Neural cell (in vitro differentiated cells): ENCODE data around the gene ABCC8.

Experiments
- EZH2 ChIP-seq: fragments of 200-600, 300-800 bp; shearing (Covaris generic), sonication (generic); IDR thresholded peaks from 2 replicates; pipeline ENCODE4 v1.6.1; 2014; ENCODE audit warnings: antibody characterized with exemption, low read length, borderline replicate concordance, mild to moderate bottlenecking; ENCODE audit not compliant: insufficient read depth, poor library complexity, severe bottlenecking
- POLR2AphosphoS5 ChIP-seq: IDR thresholded peaks from 2 replicates; pipeline ENCODE4 v1.6.1; 2012
- RAD21 ChIP-seq: fragments of 450-650 bp; conservative IDR thresholded peaks from 2 replicates; pipeline ENCODE4 v1.6.1; 2014; ENCODE audit warnings: antibody characterized with exemption, mild to moderate bottlenecking, moderate library complexity
- REST ChIP-seq: IDR thresholded peaks from 2 replicates; pipeline ENCODE4 v1.6.1; 2012; ENCODE audit warnings: borderline replicate concordance
- TAF1 ChIP-seq: IDR thresholded peaks from 2 replicates; pipeline ENCODE4 v1.6.1; 2012; ENCODE audit warnings: low read depth
- TF ChIP-seq, protein P1 (sequence below): fragments of 450-650 bp; IDR thresholded peaks from 2 replicates; pipeline ENCODE4 v1.5.1; 2014; ENCODE audit warnings: antibody characterized with exemption, mild to moderate bottlenecking, moderate library complexity; ENCODE audit not compliant: poor library complexity, severe bottlenecking

- TF ChIP-seq, protein P1, sequence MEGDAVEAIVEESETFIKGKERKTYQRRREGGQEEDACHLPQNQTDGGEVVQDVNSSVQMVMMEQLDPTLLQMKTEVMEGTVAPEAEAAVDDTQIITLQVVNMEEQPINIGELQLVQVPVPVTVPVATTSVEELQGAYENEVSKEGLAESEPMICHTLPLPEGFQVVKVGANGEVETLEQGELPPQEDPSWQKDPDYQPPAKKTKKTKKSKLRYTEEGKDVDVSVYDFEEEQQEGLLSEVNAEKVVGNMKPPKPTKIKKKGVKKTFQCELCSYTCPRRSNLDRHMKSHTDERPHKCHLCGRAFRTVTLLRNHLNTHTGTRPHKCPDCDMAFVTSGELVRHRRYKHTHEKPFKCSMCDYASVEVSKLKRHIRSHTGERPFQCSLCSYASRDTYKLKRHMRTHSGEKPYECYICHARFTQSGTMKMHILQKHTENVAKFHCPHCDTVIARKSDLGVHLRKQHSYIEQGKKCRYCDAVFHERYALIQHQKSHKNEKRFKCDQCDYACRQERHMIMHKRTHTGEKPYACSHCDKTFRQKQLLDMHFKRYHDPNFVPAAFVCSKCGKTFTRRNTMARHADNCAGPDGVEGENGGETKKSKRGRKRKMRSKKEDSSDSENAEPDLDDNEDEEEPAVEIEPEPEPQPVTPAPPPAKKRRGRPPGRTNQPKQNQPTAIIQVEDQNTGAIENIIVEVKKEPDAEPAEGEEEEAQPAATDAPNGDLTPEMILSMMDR: no peak
- no peak for TF ChIP-seq REST
- TF ChIP-seq RAD21: no peak
- TF ChIP-seq POLR2AphosphoS5: no peak
- TF ChIP-seq EZH2: no peak
- TF ChIP-seq TAF1: no peak
Observed at GRCh38 chr11:17369684-17370243, 106.9 kb downstream of the ABCC8 start.
